GM18498 (cell line): Measurements from ENCODE around the gene GPR161.

Source experiments
- ATAC-seq: cut with Tn5 transposase; IDR thresholded peaks from one replicate; pipeline ENCODE4 v1.9.1; 2021; ENCODE audit warnings: mild to moderate bottlenecking, moderate library complexity; ENCODE audit not compliant: unreplicated experiment

GPR161 gene

DNA sequence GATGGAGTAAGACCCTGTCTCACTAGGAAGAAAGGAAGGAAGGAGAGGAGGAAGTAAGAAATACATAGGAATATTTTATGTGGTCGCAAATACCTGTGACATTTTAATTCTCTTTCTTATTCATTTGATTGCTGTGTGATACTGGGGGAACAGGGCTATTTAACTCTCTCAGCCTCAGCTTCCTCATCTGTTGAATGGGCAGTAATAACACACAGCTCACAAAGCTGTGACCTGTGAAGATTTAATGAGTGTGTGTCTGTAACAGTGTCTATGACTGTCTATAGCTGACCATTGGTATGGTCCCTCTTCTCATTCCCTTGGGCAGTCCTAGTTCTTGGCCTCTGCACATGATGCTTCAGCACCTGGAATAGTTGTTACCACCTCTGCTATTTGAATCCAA, 13.6 kb upstream of the GPR161 start:
- ATAC-seq: no peak

DNA sequence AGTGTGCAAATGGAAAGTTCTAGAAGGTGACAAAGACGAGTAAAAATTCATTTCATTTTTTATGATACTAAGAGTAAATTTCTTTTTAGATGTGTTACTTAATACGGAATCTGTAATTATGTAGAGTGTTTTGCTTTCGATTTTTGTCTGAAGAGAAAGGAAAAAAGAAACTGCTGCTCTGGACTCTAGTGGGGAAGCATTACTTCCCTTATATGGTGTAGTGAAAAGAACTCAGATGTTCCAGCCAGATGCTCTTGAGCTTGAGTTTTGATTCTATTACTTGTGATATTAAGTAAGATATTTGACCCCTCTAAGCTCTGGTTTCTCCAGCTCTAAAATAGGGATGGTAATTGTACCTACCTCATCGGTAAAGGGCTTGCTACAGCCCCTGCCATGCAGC, 12.2 kb upstream of the GPR161 start:
- ATAC-seq: peak; percentile 74

DNA sequence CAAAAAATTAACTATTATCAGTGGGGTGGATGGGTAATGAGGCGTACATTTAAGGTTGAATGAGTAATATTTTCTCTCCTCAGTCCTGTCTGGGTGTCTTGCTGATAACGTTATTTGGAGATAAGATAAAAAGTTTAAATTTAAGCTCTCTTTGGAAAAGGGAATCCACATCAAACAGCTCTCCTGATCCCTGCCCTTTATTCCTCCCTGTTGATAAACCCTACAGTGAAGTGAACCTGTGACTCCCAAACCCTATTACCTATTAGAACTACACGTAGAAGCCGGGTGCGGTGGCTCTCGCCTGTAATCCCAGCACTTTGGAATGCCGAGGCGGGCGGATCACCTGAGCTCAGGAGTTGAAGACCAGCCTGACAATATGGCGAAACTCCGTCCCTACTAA, 9.9 kb upstream of the GPR161 start:
- ATAC-seq: no peak

DNA sequence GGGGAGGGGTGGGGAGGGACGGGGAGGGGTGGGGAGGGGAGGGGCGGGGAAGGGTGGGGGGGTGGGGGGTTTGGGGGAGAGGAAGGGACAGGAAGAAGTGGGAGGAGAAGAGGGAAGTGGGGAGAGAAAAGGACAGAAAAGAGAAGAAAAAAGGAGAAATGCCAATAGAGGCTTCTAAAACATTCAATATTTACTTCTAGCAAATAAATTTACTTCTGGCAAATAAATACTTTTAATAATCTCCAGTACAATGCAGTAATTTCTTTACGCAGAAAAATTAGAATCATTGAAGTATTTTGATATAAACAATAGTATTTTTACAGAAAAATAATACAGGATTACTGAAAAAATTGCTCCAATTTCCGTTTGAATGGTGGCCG, 9.4 kb upstream of the GPR161 start:
- ATAC-seq: no peak

DNA sequence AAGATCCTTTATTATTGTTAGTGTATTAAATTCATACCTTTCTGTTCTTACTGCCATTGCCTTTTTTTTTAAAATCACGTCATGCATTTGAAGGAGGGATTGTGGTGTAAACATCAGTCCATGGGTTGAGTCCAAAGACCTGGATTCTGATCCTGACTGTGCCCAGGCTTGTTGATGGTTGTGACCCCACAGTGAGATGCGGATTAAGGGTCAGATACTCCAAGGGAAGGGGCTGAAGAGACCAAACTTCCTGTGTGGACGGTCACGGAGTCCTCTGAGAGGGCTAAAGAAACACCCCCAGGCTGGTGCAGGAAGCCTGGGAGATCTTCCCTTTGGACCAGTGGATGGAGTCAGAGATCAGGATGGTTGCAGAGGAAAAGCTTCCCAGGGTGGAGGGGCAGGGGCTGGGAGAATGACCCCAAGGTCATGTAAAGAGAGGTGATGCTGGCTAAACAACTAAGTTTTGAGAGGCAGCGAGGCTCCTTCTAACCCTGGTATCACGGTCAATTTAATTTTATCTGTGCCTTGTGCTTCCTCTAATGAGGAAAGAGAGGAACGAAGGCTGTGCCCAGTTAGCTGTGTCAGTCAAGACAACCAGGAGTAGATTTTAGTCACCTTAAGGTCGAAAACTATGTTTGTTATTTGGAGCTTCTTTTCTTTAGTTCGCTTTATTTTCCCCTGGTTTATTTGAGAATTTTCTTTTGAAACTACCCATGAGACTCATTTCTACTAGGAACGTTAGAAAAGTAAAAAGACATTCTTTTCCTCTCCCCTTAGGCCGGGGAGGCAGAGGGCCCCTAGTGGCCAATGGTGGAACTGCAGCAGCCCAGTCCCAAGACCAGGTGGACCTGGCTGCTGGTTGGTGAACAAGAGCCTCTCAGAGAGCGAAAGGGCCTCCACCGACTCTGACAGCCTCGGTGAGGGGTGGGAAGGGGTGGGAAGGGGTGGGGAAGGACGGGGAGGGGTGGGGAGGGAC, 8.7 kb upstream of the GPR161 start:
- peak; percentile 91 for ATAC-seq

DNA sequence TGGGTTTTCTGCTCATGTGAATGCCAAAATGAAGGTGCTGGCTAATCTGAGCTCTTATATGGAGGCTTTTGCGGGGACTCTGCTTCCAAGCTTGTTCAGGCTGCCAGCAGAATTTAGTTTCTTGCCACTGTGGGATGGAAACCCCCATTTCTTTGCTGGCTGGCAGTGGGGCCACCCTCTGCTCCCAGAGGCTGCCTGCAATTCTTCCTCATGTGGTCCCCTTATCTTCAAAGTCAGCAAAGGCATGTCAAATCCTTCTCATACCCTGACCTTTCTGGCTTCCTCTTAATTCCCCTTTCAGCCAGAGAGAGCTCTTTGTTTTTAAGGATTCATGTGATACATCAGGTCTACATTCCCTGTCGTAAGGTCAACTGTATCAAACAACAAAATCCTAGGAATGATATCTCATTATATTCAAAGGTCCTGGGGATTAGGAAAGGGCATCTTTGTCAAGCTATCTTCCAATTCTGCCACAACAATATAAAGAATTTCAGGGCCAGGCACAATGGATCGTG, 5.2 kb upstream of the GPR161 start:
- ATAC-seq: no peak

DNA sequence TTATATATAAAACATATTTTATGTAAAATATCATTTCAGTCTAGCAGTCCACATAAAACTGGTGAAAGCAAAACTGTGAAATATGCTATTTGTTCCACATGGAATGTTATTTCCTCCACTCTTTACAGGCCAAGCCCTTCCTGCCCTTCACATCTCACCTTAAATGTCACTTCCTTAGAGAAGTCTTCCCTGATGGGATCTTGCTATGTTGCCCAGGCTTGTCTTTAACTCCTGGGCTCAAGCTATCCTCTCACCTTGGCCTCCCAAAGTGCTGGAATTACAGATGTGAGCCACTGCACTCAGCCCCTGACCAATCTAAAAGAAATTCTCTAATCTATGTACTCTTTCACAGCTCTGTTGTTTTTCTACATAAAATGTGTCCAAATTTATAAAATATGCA, 2.3 kb upstream of the GPR161 start:
- ATAC-seq: no peak

DNA sequence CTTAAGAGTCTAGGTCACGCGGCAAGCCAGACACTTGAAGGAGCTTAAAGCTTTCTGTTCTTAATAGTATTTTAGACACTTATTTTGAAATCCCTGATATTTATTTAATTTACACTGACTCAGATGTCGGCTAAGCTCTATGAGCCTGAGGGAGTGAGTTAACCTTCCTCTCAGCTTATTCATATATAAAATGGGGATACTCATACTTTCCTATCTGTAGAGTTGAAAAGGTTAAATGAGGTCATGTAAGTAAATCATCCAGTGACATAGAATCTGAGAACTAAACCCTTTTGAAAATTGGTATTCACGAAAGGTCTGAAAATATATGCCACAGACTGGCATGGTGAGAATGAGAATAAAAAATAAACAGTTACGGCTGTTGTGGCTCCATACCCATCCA, 1.4 kb upstream of the GPR161 start:
- ATAC-seq: no peak

DNA sequence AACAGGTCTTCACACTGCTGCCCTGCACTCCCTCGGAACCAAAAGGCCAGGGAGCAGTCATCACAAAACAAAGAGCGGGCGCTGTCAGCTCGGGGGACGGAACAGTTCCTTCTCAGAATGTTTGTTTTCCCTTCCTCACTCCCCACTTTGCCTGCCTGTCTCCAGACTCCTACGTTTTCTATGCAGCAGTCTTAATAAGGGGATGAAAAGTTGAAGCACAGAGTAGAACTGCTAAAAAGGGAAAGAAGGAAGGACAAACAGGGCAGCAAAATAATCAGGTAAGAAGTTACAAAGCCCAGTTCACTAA, 738 bp upstream of the GPR161 start:
- no peak for ATAC-seq

DNA sequence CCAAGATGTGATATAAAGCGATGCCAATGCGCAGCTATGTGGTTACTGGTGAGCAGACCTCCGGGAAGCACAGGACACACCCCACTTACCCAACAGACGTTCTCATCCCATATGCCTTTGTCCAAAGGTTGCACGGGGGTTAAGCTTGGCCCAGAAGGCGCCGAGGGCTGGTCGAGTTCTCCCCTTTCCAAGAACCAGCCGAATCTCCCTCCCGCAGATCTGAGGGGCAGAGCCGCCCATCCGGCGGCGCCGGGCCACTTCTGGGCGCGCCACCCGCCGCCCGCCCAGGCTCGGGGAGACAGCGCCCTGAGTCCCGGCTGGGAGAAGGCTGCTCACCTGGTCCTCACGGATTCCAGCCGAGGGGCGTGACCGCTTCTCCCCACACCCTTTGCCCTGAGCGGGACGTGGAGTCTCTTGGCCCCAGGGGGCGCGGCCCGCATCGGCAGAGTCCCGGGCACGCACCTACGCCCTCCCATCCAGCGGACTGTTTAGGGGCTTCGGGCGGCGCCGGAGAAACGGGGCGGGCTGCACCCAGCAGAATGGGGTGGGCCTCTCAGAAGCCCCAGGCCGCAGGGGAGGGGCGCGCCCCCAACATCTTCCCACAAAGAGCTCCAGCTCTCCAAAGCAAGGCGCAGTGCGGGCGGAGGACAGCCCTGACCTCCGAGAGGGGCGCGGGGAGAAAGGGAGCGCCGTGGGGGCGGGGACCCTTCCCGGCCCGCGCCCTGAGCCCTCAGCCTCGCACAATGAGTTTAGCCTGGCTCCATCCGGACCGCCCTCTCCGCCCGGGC, 615 bp downstream of the GPR161 start:
- ATAC-seq: peak; percentile 44

DNA sequence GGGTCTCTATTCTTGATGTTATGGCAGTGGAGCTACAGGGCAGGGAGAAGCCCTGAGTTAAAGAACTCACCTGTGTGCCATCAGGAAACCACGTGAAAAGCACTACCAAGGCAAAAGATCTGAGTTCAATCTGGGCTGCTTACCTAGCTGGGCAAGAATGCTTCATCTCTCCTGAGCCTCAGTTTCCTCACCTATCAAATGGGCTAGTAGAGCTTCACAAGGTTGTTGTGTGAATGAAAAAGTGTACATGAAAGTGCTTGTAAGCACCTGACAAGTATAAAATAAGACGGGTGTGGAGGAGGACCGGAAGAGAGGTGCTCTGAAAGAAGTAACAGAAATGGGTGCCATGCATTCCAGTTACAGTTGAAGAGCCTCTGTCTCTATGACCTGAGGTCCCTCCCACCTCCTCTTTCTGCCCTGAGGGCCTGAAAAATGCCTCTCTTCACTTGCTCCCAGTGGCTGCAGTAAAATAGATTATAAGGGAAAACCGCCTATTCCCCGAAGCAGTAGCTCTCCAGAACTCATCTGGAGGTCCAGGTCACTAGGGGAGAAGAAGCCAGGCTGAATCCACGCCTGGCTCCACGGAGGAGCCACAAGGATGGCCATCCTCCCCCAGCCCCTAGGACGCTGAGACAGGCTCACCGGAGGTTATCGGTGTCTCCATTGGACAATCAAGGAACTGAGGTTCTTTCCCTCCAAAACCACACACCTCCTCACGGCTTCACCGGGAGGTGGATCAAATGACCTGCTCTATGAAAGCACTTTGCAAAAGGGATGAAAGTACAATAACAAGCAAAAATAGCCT, 1.4 kb downstream of the GPR161 start:
- no peak for ATAC-seq

DNA sequence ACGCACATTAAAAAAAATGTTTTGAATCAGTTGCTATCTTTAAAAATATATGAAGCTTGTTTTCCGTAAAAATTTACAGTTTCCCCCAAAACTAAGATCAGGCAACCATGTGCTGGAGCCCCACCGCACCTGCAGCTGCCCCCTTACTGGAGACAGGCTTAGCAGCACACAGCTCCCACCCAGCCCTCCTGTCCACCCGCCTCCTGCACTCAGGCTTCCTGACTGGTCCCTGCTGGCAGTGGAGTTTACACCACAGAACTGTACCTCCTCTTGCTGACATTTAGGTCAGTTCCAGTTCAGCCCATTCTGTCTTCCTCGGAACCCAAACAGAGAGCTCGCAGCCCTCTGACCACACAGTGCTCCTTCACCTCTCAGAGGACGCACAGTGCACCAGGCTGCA, 2.1 kb downstream of the GPR161 start:
- ATAC-seq: no peak

DNA sequence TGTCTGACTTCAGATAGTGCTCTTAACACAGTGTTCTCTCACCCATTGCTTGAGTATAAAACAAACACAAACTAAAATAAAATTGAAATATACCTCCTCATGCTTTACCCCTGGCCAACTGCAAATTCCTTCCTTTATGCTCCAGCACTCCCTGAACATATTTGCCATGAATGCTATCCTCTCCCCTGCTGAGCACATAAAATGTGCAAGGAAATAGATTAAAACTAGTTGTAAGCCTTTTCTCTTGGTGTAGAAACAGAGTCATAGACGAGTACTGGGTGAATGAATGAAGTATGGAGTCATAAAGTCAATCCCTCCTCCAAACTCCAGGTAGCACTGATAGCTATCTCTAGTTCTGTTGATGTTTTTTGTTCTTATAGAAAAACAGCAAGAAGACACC, 2.6 kb downstream of the GPR161 start:
- no peak for ATAC-seq

DNA sequence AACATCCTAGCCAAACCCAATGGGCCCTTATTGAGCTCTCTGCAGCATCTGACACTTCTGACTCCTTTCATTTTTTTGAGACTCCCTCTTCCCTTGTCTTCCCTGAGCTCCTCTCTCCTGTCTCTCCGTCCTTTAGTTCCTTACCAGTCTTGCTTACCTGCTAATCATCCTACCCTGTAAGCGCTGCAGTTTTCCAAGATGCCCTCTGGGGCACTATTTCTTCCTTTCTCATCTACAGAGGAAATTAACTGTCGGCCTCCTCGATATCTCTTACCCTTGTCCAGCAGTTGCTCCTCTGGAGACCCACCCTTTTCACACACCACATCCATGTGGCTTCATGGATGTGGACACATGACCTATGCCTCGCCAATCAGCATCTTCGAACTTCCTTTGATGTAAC, 6.8 kb downstream of the GPR161 start:
- no peak for ATAC-seq

DNA sequence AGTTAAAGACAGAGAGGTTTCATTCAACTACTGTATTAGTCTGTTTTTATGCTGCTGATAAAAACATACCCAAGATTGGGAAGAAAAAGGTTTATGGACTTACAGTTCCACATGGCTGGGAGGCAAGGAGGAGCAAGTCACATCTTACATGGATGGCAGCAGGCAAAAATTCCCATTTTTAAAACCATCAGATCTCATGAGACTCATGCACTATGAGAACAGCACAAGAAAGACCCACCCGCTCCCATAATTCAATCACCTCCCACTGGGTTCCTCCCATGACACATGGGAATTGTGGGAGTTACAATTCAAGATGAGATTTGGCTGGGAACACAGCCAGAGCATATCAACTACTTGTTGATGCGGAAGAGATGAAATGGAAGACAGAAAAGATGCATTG, 9.2 kb downstream of the GPR161 start:
- ATAC-seq: no peak

DNA sequence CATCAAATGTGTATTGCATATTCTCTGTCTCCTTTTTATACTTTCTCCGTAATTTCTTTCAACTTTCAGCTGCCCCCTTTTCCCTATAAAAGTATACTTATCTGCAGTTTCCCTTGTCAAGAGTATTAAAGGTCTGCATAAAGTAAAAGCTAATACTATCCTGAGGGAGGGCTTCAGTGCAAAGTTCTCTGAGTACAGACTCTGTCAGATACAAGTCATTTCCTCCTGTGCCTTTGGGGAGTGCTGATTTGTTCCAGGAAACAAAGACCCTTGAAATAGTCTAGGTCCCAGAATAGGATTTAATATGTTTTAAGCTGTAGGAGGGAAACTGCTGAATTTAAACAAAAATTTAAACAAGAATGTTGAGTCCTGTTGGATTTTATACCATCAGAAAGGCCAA, 11.7 kb downstream of the GPR161 start:
- no peak for ATAC-seq

DNA sequence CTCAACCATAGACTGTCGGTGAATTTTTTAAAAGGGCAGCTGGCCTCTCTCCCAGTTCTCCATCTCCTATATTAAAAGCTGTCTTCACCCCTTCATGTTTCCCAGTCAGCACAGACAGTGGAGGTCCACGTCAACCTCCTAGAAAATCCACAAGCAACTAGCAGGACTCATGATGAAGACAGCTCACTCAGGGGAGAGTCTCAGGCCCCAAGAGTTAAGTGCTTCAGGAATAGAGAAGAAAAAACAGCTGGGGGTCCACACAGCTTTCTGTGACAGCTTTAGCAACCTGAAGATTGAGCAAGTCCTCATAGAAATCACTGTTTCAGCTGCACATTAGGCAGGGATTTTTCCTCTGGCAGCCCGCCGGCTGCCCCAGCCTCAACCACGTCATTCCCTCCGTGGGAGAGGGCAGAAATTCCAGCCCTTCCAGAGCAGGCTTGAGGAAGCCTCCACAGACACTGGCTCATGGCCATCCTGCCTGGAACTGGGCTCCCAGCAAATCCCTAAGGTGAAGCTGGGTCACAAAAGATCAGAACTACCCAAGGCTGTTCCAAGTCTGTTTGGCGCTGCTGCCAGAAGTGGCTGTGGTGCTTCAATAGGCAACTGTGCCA, 15.2 kb downstream of the GPR161 start:
- no peak for ATAC-seq

DNA sequence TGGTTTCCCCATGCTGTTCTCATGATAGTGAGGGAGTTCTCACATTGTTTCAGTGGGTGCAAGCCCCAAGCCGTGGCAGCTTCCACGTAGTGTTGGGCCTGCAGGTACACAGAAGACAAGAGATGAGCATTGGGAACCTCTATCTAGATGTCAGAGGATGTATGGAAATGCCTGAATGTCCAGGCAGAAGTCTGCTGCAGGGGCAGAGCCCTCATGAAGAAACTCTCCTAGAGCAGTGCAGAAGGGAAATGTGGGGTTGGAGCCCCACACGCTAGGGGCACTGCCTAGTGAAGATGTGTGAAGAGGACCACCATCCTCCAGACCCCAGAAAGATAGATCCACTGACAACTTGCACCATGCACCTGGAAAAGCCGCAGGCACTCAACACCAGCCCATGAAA, 17.0 kb downstream of the GPR161 start:
- no peak for ATAC-seq

DNA sequence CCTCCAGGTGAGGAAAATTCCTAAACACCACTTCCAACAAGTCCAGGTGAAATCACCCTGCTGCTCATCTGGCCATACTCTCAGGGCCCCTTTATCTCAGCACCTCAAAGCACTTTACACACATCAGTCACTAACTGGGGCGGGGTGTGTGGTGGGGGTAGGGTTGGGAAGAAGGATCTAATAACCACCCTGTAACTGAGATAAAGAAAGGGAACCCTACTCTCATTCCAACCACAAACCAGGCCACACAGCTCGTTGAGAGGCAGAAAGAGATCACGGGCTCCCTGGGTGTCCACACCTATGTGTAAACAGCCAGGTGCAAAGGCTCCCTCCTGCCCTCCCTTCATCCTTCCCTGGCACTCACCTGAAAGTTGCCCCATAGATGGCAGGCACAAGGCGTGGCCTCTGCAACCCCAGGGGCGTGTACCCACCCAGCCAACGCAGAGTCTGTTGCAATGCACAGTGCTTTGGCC, 20.4 kb downstream of the GPR161 start:
- no peak for ATAC-seq

DNA sequence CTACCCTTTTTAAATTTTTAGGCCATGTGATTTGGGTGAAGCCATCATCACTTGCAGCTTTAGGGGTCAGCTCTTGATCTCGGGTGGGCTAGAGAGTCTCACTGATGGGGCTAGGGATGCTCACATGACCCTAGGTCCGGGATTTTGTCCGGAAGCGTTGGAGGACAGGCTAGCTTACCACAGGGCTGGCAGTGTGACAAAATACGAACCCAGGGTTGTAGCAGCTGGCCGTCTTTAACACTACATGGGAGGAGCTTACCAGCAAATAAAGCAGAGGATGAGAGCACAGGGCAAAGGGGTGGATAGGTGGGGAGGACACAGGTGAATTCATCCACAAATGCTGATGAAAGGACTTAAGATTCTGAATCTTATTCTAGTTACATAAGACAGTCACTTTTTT, 21.9 kb downstream of the GPR161 start:
- ATAC-seq: no peak
